ENCODE measurements around the gene FBXO42. TPM values are rescaled to one million over a fixed set of nuclear protein-coding genes. Genes with fewer than 3 reads are reported as not detected.

The FBXO42 gene
- total RNA-seq, 1 donor from 2014 or later: 24.3 TPM

DNA sequence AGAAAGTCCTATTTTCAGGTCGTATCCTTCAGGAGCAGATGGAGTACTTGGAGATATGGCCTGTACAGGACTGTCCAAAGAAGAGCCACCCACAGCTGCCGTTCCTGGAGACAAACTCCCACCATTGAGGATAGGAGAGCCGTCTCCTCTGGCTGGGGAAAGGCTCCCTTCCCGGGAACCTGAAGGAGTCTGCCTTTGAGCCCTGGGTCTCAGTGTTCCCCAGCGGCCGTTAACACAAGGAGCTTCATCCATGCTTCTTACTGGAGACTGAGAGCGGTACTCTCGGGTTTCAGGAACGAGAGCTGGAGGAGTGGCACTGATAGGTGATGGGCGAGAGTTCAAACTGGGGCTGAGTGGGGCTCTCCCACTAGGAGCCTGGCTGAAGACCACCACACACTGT lies 100.9 kb downstream of the FBXO42 start:
- no peak overlapping the region for H3K4me3 Mint-ChIP-seq
- H3K27ac Mint-ChIP-seq (ENCODE audit: unreplicated experiment): no peak overlapping the region
- no peaks in the 10 kb centered on the region for H3K36me3 Mint-ChIP-seq (ENCODE audit: low read depth)
- TF ChIP-seq, protein P1, sequence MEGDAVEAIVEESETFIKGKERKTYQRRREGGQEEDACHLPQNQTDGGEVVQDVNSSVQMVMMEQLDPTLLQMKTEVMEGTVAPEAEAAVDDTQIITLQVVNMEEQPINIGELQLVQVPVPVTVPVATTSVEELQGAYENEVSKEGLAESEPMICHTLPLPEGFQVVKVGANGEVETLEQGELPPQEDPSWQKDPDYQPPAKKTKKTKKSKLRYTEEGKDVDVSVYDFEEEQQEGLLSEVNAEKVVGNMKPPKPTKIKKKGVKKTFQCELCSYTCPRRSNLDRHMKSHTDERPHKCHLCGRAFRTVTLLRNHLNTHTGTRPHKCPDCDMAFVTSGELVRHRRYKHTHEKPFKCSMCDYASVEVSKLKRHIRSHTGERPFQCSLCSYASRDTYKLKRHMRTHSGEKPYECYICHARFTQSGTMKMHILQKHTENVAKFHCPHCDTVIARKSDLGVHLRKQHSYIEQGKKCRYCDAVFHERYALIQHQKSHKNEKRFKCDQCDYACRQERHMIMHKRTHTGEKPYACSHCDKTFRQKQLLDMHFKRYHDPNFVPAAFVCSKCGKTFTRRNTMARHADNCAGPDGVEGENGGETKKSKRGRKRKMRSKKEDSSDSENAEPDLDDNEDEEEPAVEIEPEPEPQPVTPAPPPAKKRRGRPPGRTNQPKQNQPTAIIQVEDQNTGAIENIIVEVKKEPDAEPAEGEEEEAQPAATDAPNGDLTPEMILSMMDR (conservative IDR thresholded peaks at IDR 0.05): no peak
- no peak for DNase-seq (ENCODE audit: low read depth, low spot score)
- no peaks in the 10 kb centered on the region for H3K27me3 Mint-ChIP-seq (ENCODE audit: low read depth)
- peaks cover 4% of the 10 kb centered on the region for H3K4me1 Mint-ChIP-seq
- H3K9me3 Mint-ChIP-seq: no peaks in the 10 kb centered on the region

DNA sequence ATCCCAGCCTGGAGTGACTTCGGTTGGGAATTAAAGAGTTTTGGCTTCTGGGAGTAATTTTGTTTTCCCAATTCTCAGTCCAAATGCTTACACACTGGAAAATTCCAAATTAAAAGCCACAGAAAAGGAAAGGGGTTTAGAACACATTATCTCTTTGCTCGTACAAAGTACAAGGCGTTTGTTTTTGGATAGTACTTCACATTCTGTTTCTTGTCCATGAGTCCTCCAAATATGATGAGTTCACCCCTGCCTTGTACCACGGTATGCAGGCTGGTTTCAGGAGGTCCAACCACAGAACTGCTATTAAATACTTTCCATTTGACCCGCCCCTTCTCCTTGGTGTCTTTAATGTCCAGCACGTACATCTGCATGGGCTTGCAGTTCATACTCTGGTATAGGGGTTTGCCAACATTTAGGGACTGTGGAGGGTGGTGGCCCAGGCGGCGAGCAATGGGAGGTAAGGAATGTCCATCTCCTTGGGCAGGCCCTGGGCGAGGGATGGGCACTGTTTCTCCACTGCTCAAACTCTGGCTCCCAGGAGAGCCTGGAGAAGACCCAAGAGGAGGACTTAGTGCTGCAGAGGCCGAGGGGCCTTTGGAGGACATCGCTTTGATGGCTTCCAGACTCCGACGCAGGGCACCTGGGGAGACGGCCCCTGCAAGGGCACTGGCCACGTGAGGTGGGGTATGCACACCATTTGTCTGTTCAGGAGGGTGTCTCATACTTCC lies 101.6 kb downstream of the FBXO42 start:
- H3K4me3 Mint-ChIP-seq: no peak overlapping the region
- no peak for DNase-seq (ENCODE audit: low read depth, low spot score)
- no peaks in the 10 kb centered on the region for H3K36me3 Mint-ChIP-seq (ENCODE audit: low read depth)
- H3K9me3 Mint-ChIP-seq: no peaks in the 10 kb centered on the region
- H3K27me3 Mint-ChIP-seq (ENCODE audit: low read depth): no peaks in the 10 kb centered on the region
- TF ChIP-seq, protein P1 (conservative IDR thresholded peaks at IDR 0.05): no peak
- no peak overlapping the region for H3K27ac Mint-ChIP-seq (ENCODE audit: unreplicated experiment)
- H3K4me1 Mint-ChIP-seq: peaks cover 4% of the 10 kb centered on the region

DNA sequence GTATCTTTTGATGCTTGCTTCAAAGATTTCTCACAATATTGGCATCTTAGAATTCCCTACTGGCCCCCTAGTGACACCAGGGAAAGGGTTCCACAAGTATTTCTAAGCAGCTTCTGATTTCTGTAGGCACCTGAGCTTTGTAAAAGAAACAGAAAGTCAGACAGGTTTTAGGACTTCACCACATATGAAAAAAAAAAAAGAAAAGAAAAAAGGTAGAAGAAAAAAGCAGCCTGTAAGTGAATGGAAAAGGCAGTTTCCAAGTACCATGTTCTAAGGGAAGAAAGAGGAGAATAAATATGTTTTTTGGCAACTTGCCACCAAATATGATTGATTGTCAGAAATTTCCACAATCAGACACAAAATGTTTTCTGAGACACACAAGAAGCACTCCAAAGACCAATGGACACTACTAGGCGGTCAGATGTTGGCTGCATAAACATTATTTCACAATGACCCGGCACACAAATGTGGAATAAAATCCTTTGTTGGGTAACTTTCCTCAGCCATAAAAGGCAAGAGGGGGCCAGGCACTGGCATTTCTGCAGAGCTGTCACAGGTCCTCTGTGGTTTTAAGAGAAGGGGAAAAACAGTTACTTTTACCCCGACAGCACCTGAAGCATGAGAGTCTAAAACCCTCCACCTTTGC lies 102.6 kb downstream of the FBXO42 start:
- Mint-ChIP-seq H3K4me1 (peaks cover 4% of the 10 kb centered on the region), H3K36me3 (ENCODE audit: low read depth) (no peaks in the 10 kb centered on the region), H3K4me3 (no peak overlapping the region), H3K27ac (ENCODE audit: unreplicated experiment) (no peak overlapping the region), H3K9me3 (no peaks in the 10 kb centered on the region), H3K27me3 (ENCODE audit: low read depth) (no peaks in the 10 kb centered on the region)
- TF ChIP-seq, protein P1 (conservative IDR thresholded peaks at IDR 0.05): no peak
- no peak for DNase-seq (ENCODE audit: low read depth, low spot score)

DNA sequence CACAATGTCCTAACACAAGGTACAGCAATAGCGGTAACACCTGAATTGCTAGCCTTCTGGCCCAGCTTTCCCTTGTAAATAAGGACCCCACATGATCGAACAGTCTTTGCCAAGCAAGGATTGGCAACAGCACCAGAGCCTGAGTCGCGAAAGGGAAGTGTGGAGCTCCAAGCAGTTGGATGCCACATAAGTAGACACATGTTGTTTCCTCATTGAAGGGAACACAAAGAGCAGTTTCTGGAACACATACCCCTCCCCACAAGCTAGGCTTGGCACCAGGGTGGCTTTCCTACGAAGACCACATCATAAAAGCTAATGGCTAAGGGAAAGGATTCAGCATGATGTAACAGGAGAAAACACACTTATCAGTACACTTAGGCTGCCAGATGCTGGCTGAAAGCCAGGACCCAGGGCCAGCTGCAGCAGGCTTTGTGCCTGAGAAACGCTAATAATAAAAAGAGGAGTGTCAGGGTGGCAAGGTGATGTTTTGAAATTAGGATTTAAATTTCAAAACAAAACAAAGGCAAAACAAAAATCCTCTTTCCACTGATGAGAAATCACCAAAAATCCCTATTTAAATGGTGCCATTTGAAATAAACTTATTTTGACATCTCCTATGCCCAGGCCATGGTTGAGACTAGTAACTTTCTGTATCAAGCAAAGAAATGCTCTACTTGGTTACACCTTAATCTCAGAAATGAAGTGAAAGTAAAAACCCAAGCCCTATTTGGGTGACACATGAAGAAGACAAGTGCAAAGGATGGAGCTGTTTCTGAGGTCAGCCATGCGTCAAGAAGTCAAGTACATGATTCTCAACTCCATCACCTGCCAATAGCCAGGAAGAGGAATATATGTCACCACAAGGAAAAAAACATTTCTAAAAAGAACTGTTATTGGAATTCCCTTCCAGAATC lies 103.4 kb downstream of the FBXO42 start:
- Mint-ChIP-seq H3K27ac (ENCODE audit: unreplicated experiment) (no peak overlapping the region), H3K4me1 (peaks cover 8% of the 10 kb centered on the region), H3K27me3 (ENCODE audit: low read depth) (no peaks in the 10 kb centered on the region), H3K9me3 (no peaks in the 10 kb centered on the region), H3K36me3 (ENCODE audit: low read depth) (no peaks in the 10 kb centered on the region), H3K4me3 (no peak overlapping the region)
- no peak for DNase-seq (ENCODE audit: low read depth, low spot score)
- TF ChIP-seq, protein P1 (conservative IDR thresholded peaks at IDR 0.05): no peak

DNA sequence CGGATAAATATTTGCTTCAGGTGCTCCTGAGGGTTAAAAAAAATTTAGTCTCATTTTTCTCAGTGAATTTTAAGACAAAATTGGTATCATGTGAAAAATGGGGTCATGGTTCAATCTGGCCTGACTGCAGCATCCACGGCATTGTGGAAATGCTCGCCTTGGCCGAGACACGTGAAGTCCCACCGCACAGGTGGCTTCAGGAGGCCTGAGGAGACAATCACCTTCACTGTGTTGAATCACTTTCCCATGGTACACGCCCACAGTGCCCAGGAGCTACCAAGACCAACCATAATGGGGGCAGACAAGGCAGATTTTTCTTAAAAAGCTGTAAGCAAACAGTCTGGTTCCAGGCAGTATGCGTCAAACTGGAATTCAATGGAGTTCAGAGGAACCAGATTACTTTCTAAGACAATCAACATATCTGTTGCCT lies 104.3 kb downstream of the FBXO42 start:
- H3K36me3 Mint-ChIP-seq (ENCODE audit: low read depth): no peaks in the 10 kb centered on the region
- no peak for DNase-seq (ENCODE audit: low read depth, low spot score)
- no peak overlapping the region for H3K4me3 Mint-ChIP-seq
- H3K9me3 Mint-ChIP-seq: no peaks in the 10 kb centered on the region
- no peaks in the 10 kb centered on the region for H3K27me3 Mint-ChIP-seq (ENCODE audit: low read depth)
- H3K4me1 Mint-ChIP-seq: peaks cover 8% of the 10 kb centered on the region
- TF ChIP-seq, protein P1 (conservative IDR thresholded peaks at IDR 0.05): no peak
- no peak overlapping the region for H3K27ac Mint-ChIP-seq (ENCODE audit: unreplicated experiment)

All from neural crest cell (in vitro differentiated cells).